Stimulated activated naive CD8-positive, alpha-beta T cell treated with anti-CD3 and anti-CD28 coated beads, Interleukin-15, Interleukin-2, amounts not matched to agents 100 U/mL and 50 U/mL, for 24 hours (primary cell): ENCODE data around the gene CSF1.
A peak's percentile ranks its signal among the peaks of the same experiment; 100 is the strongest.

Experiments
- ATAC-seq: fragments of 150-1000 bp; cut with Tn5 transposase; one replicate; pipeline ENCODE4 v1.10.0; 2021
- DNase-seq: peaks from one replicate; pipeline ENCODE4 v3.0.0; 2021

The CSF1 gene

GRCh38 chr1:109922326-109922725, 11.7 kb downstream of the CSF1 start:
- DNase-seq (no peak), ATAC-seq (no peak)

GRCh38 chr1:109923131-109923945, 12.7 kb downstream of the CSF1 start:
- no peak for ATAC-seq
- DNase-seq, result no peak

- ATAC-seq, result no peak
These were observed 13.3 kb downstream of the CSF1 start for GRCh38 chr1:109923946-109924275.

GRCh38 chr1:109924316-109924715, 13.7 kb downstream of the CSF1 start:
- no peak for ATAC-seq
- no peak for DNase-seq

More at GRCh38 chr1:109923946-109924275, 13.3 kb downstream of the CSF1 start:
- no peak for DNase-seq

GRCh38 chr1:109925159-109925990, 14.7 kb downstream of the CSF1 start:
- DNase-seq (no peak), ATAC-seq (no peak)

GRCh38 chr1:109926662-109927300, 16.1 kb downstream of the CSF1 start:
- no peak for ATAC-seq
- DNase-seq, result no peak

GRCh38 chr1:109927356-109927755, 16.7 kb downstream of the CSF1 start:
- ATAC-seq, result no peak
- DNase-seq, result no peak

- no peak for ATAC-seq
- DNase-seq, result no peak
These were observed 17.3 kb downstream of the CSF1 start for GRCh38 chr1:109927911-109928321.

- ATAC-seq (no peak), DNase-seq (no peak)
These were observed 18.0 kb downstream of the CSF1 start for GRCh38 chr1:109928591-109929111.

- no peak for ATAC-seq
- no peak for DNase-seq
These were observed 18.5 kb downstream of the CSF1 start for GRCh38 chr1:109929170-109929569.

GRCh38 chr1:109929588-109930251, 19.1 kb downstream of the CSF1 start:
- ATAC-seq (no peak), DNase-seq (no peak)

GRCh38 chr1:109930252-109930993, 19.8 kb downstream of the CSF1 start:
- DNase-seq, result no peak

GRCh38 chr1:109931189-109931731, 20.6 kb downstream of the CSF1 start:
- DNase-seq (no peak), ATAC-seq (no peak)

More at GRCh38 chr1:109930252-109930993, 19.8 kb downstream of the CSF1 start:
- no peak for ATAC-seq

- DNase-seq, result no peak
- ATAC-seq, result no peak
These were observed 21.4 kb downstream of the CSF1 start for GRCh38 chr1:109931911-109932636.

- no peak for ATAC-seq
These were observed 22.0 kb downstream of the CSF1 start for GRCh38 chr1:109932679-109933078.

GRCh38 chr1:109933856-109934711, 23.4 kb downstream of the CSF1 start:
- no peak for DNase-seq
- peak; percentile 26 for ATAC-seq

More at GRCh38 chr1:109932679-109933078, 22.0 kb downstream of the CSF1 start:
- DNase-seq, result no peak

- DNase-seq, result no peak
- no peak for ATAC-seq
These were observed 24.8 kb downstream of the CSF1 start for GRCh38 chr1:109935451-109935900.

- DNase-seq, result no peak
- ATAC-seq, result no peak
These were observed 27.1 kb downstream of the CSF1 start for GRCh38 chr1:109937738-109938137.

- no peak for DNase-seq
- no peak for ATAC-seq
These were observed 27.9 kb downstream of the CSF1 start for GRCh38 chr1:109938556-109938955.
